ENCODE measurements around the gene TBC1D22A.
A peak's percentile ranks its signal among the peaks of the same experiment; 100 is the strongest.

TBC1D22A gene

GRCh38 chr22:47203554-47203991 lies 441.1 kb downstream of the TBC1D22A start:
- FAIRE-seq (no peak), DNase-seq (ENCODE audit: extremely low spot score, insufficient read length, low read depth) (no peak)

DNA sequence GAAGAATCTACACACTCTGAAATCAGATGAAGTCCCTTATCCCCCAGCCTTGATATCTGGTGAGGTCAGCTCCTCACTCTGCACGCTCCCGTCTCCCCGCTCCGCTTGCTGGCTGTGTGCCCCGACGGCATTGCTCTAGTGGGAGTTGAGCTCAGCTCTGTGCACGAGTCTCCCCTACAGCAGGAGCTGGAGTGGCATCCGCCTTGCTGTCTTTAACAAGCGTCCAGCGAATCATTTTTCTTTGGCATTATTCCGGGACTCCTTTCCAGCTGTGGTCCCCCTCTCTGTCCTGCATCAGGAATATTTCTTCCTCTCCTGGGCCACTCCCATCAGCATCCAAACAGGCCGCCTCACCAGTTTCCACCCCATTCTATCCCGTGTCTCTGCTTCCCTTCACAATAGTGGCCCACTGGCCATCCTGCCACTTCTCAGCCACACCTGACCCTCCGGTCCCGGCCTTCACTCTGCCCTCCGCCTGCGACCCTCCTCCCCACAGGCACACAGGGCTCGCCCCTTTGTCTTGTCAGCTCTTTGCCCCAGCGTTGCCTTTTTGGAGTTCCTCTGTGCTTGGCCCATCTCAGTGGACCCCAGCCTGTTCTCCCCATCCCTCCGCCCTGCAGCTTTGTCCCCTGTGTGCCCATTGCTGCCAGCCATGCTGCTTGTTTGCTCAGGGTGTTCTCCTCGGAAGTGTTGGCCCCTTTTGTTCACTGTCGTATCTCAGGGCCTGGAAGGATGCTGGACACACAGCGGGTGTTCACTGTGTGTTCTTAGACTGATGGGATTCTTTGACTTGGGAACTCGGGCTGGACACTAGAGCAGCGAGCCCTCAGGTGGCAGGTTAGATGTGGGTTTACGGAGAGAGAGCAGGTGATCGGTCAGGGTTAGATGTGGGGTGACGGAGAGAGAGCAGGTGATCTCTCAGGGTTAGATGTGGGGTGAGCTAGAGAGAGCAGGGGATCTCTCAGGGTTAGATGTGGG lies 441.8 kb downstream of the TBC1D22A start:
- FAIRE-seq = no peak
- DNase-seq (ENCODE audit: extremely low spot score, insufficient read length, low read depth) = no peak

GRCh38 chr22:47205081-47205491 lies 442.6 kb downstream of the TBC1D22A start:
- DNase-seq (ENCODE audit: extremely low spot score, insufficient read length, low read depth) (no peak), FAIRE-seq (no peak)

- DNase-seq (ENCODE audit: extremely low spot score, insufficient read length, low read depth) = no peak
- no peak for FAIRE-seq
Measured at GRCh38 chr22:47205554-47205953, 443.1 kb downstream of the TBC1D22A start.

DNA sequence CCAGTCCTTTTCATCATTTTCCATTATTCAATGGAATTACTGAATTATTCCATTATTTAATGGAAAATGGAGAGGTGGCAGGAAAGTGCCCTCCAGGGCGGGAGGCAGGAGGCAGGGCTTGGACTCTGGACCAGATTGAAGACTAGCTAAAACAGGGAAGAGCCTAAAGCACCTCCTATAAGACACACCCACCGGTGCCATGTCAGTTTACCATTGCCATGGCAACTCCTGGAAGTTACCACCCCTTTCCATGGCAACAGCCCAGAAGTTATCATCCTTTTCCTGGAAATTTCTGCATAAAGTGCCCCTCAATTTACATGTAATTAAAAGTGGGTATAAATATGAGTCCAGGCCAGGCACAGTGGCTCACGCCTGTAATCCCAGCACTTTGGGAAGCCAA lies 443.7 kb downstream of the TBC1D22A start:
- no peak for FAIRE-seq
- no peak for DNase-seq (ENCODE audit: extremely low spot score, insufficient read length, low read depth)

DNA sequence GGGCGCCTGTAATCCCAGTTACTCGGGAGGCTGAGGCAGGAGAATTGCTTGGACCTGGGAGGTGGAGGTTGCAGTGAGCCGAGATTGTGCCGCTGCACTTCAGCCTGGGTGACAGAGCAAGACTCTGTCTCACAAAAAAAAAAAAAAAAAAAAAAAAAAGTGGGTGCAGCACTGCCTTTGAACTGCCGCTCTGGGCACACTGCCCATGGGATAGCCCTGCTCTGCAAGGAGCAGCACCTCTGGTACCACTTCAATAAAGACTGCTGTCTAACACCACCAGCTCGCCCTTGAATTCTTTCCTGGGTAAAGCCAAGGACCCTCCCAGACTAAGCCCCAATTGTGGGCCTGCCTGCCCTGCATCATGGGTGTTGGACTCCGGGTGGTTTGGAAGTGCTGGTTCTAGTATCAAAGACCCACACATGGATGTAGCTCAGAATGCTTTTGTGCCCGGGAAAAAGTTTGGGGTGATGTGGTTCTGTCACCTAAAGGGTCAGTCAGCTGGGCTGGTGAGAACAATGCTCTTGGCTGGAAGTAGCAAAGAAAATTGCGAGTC lies 444.3 kb downstream of the TBC1D22A start:
- DNase-seq (ENCODE audit: extremely low spot score, insufficient read length, low read depth) (no peak), FAIRE-seq (no peak)

DNA sequence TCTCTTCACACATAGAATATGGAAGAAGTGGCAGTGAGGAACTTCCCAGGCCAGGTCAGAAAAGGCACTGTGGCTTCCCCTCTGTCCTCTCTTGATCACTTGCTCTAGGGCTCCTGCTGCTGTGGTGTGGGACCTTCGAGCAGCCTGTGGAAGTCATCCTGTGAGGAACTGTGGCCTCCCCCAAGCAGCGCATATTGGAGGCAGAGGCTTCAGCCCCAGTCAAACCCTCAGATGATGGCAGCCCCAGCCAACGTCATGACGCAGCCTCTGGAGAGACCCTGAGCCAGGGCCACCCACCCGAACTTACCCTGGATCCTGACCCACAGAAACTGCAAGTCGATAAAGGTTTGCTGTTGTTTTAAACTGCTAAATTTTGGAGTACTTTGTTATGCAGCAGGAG lies 444.9 kb downstream of the TBC1D22A start:
- no peak for DNase-seq (ENCODE audit: extremely low spot score, insufficient read length, low read depth)
- FAIRE-seq = no peak

- FAIRE-seq (no peak), DNase-seq (ENCODE audit: extremely low spot score, insufficient read length, low read depth) (no peak)
Measured at GRCh38 chr22:47207846-47208554, 445.6 kb downstream of the TBC1D22A start.

GRCh38 chr22:47208630-47209029 lies 446.2 kb downstream of the TBC1D22A start:
- FAIRE-seq = no peak
- no peak for DNase-seq (ENCODE audit: extremely low spot score, insufficient read length, low read depth)

GRCh38 chr22:47209040-47209514 lies 446.6 kb downstream of the TBC1D22A start:
- FAIRE-seq = no peak
- DNase-seq (ENCODE audit: extremely low spot score, insufficient read length, low read depth) = no peak

- DNase-seq (ENCODE audit: extremely low spot score, insufficient read length, low read depth) (no peak), FAIRE-seq (no peak)
Measured at GRCh38 chr22:47209547-47210023, 447.1 kb downstream of the TBC1D22A start.

DNA sequence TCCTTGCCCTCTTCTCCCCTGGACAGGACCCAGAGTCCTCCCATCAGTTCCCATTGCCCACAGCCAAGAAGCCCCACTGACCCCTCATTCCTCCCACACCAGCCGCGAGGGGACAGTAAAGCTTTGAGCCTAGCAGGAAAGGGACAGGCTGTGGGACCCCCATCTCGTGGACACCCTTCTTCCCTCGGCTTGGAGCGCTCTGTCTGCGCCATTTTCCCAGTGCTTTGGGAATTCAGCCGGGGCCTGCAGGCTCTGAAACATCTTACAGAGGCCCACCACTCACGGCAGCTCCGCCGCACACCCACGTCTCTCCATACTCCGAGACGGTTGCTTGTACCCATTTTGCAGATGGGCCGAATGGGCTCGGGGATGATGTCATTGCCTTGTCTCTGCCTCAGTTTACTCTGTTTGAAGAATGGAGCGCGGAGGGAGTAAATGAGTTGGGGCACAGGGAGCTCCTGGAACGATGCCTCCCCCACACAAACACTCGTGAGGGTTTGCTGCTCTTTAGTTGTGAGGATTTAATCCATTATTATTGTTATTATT lies 447.7 kb downstream of the TBC1D22A start:
- FAIRE-seq (no peak), DNase-seq (ENCODE audit: extremely low spot score, insufficient read length, low read depth) (no peak)

DNA sequence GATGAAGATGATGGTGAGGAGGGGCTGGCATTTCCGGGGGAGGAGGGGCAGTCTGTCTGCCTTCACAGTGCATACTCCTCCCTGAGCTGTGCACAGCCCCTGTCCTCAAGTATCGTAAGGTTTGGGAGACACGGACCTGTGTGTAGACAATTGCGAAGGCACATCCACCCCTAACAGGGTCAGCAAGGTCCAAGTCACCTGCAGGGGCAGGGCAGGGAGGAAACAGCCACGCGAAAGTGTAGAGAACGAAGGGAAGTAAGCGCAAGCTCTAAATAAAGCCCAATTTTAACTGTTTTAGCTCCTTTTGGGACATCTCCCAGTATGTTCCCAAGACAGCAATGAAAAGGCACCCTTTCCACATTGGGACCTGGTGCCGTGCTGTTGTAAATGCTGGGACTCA lies 448.2 kb downstream of the TBC1D22A start:
- no peak for FAIRE-seq
- no peak for DNase-seq (ENCODE audit: extremely low spot score, insufficient read length, low read depth)

DNA sequence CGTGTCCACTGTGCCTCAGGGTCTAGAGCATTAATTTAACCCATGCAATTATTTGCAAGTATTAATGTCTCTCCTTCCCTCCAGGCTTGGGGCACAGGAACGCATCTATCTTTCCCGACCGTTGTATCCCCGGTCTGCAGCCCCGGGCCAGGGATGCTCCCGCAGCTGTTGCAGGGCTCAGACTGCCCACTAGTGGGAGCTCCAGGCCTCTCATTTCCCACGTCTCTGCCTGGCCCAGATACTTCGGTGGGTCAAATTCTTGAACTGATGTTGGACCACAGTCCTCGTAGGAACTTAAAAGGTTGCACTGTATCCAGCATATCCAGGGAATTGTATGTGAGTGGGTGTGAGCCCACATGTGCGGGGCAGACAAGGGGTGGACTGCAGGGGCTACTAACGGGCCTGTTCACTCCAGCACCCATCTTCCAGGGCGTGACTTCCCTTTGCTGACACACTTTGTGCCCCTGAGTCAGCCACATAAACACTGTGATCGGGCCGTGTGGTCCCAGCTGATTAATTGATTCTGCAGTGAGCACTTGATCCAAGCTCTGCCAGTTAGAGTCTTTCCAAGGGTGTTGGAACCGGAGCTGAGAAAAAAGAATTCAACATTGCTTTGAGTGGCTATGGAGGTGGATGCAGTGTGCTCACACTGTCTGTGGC lies 451.3 kb downstream of the TBC1D22A start:
- FAIRE-seq (peak; percentile 77), DNase-seq (ENCODE audit: extremely low spot score, insufficient read length, low read depth) (peak; percentile 48)

DNA sequence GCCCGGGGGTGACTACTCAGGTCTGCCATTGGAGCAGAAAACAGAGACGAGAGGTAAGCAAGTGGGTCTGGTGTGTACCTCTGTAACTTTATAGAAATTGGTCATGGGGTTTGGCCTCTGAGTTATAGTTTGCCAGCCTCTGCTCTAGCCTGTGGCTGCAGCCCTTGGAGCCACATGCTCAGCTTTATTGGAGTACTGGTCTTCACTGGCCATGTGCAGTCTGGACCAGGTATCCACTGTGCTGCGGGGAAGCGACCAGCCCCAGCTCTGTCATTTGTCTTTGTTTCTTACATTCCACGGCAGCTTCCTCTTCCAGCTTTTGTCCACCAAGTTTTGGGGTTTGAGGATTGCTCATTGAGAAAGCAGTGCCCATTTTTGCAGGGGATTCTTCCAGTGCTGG lies 453.4 kb downstream of the TBC1D22A start:
- DNase-seq (ENCODE audit: extremely low spot score, insufficient read length, low read depth) = no peak
- no peak for FAIRE-seq

- FAIRE-seq (no peak), DNase-seq (ENCODE audit: extremely low spot score, insufficient read length, low read depth) (no peak)
Measured at GRCh38 chr22:47218671-47219070, 456.2 kb downstream of the TBC1D22A start.

DNA sequence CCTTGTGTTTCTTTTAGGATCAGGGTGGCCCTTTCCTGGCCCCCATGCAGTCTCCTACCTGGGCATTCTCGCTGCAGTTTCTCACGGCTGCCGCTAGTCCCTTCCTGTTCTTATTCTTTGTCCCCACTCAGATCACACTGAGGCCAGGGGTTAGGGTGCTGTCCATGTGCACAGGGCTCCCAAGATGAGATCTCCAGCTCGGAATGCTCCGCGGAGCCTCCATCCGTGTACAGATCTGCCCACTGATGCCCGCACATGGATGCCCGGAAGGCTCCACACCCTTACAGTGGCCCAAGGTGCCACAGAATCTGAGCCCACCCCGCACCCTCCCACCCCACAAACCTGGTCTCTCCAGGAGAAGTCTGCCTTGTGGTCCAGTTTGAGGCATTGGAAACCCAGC lies 457.3 kb downstream of the TBC1D22A start:
- no peak for DNase-seq (ENCODE audit: extremely low spot score, insufficient read length, low read depth)
- no peak for FAIRE-seq

DNA sequence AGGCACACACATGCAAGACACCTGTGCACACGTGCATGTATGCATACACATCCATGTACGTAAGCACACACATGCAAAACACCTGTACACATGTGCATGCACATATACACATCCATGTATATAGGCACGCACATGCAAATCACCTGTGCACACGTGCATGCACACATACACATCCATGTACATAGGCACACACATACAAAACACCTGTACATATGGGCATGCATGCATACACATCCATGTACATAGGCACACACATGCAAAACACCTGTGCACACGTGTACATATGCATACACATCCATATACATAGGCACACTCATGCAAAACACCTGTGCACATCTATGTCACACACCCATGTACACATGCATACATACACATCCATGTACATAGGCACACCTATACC lies 458.3 kb downstream of the TBC1D22A start:
- FAIRE-seq (no peak), DNase-seq (ENCODE audit: extremely low spot score, insufficient read length, low read depth) (no peak)

- DNase-seq (ENCODE audit: extremely low spot score, insufficient read length, low read depth) (no peak), FAIRE-seq (no peak)
Measured at GRCh38 chr22:47221840-47222615, 459.6 kb downstream of the TBC1D22A start.
